Measurements from ENCODE around the gene THTPA. TPM values are rescaled to one million over a fixed set of nuclear protein-coding genes. Genes with fewer than 3 reads are reported as not detected.

The THTPA gene
- total RNA-seq, 3 donors from 2014 or later (not counting 1 experiment from before 2014, with no cell fraction given), result 16.5 to 19.3 (median 19.1) TPM

- H3K27ac ChIP-seq (ENCODE audit: low read length), result no peak overlapping the region
- DNase-seq (no peak), ATAC-seq (no peak)
- no peak for TF ChIP-seq CTCF (IDR thresholded peaks at IDR 0.05)
- peaks cover 21% of the 10 kb centered on the region for H3K27me3 ChIP-seq (ENCODE audit: control insufficient read depth, insufficient read depth, low read length)
- H3K4me3 Mint-ChIP-seq, result no peak overlapping the region
- 88% methylated on average over 3 of the region's 3 CpGs for WGBS (ENCODE audit: insufficient coverage)
- no peak overlapping the region for H3K27ac Mint-ChIP-seq
- no peaks in the 10 kb centered on the region for H3K9me3 Mint-ChIP-seq
- no peaks in the 10 kb centered on the region for H3K36me3 ChIP-seq (ENCODE audit: control insufficient read depth, insufficient read depth, low read length)
- H3K4me1 Mint-ChIP-seq, result peaks cover 5 to 13% of the 10 kb centered on the region in 2 donors
- H3K9me3 ChIP-seq (ENCODE audit: control insufficient read depth, insufficient read depth, low read length), result no peaks in the 10 kb centered on the region
- H3K27me3 Mint-ChIP-seq (ENCODE audit: low read depth in 2 of 2), result peaks cover 45 to 50% of the 10 kb centered on the region in 2 donors
- intact Hi-C loops (cut with micrococcal nuclease), result no loop called here
- no peaks in the 10 kb centered on the region for H3K36me3 Mint-ChIP-seq
- peaks cover 16% of the 10 kb centered on the region for H3K4me1 ChIP-seq (ENCODE audit: control insufficient read depth, insufficient read depth, low read length)
- no peak overlapping the region for H3K4me3 ChIP-seq (ENCODE audit: low read length)
Observed at GRCh38 chr14:23579311-23579630, 23.2 kb downstream of the THTPA start.

GRCh38 chr14:23579739-23580138 lies 23.7 kb downstream of the THTPA start:
- H3K4me1 ChIP-seq (ENCODE audit: control insufficient read depth, insufficient read depth, low read length), result peaks cover 16% of the 10 kb centered on the region
- H3K9me3 ChIP-seq (ENCODE audit: control insufficient read depth, insufficient read depth, low read length), result no peaks in the 10 kb centered on the region
- no peak for ATAC-seq
- H3K36me3 Mint-ChIP-seq, result no peaks in the 10 kb centered on the region
- peaks cover 21% of the 10 kb centered on the region for H3K27me3 ChIP-seq (ENCODE audit: control insufficient read depth, insufficient read depth, low read length)
- no peak for DNase-seq
- H3K36me3 ChIP-seq (ENCODE audit: control insufficient read depth, insufficient read depth, low read length), result no peaks in the 10 kb centered on the region
- intact Hi-C loops (cut with micrococcal nuclease), result no loop called here
- no peak overlapping the region for H3K4me3 Mint-ChIP-seq
- no peak for TF ChIP-seq CTCF (IDR thresholded peaks at IDR 0.05)
- peaks cover 5 to 13% of the 10 kb centered on the region in 2 donors for H3K4me1 Mint-ChIP-seq
- H3K27ac ChIP-seq (ENCODE audit: low read length), result no peak overlapping the region
- H3K27me3 Mint-ChIP-seq (ENCODE audit: low read depth in 2 of 2), result peaks cover 43 to 52% of the 10 kb centered on the region in 2 donors
- no peak overlapping the region for H3K4me3 ChIP-seq (ENCODE audit: low read length)
- H3K9me3 Mint-ChIP-seq, result no peaks in the 10 kb centered on the region
- no peak overlapping the region for H3K27ac Mint-ChIP-seq

GRCh38 chr14:23580152-23580926 lies 24.3 kb downstream of the THTPA start:
- no peaks in the 10 kb centered on the region for H3K9me3 Mint-ChIP-seq
- DNase-seq (no peak), ATAC-seq (no peak)
- H3K4me1 Mint-ChIP-seq, result peaks cover 5 to 13% of the 10 kb centered on the region in 2 donors
- no peaks in the 10 kb centered on the region for H3K36me3 Mint-ChIP-seq
- H3K27ac Mint-ChIP-seq, result no peak overlapping the region
- peaks cover 16% of the 10 kb centered on the region for H3K4me1 ChIP-seq (ENCODE audit: control insufficient read depth, insufficient read depth, low read length)
- peaks cover 21% of the 10 kb centered on the region for H3K27me3 ChIP-seq (ENCODE audit: control insufficient read depth, insufficient read depth, low read length)
- peaks cover 39 to 47% of the 10 kb centered on the region in 2 donors for H3K27me3 Mint-ChIP-seq (ENCODE audit: low read depth in 2 of 2)
- H3K9me3 ChIP-seq (ENCODE audit: control insufficient read depth, insufficient read depth, low read length), result no peaks in the 10 kb centered on the region
- no peak overlapping the region for H3K27ac ChIP-seq (ENCODE audit: low read length)
- H3K4me3 Mint-ChIP-seq, result no peak overlapping the region
- TF ChIP-seq CTCF (IDR thresholded peaks at IDR 0.05), result no peak
- 95% methylated on average over 22 of the region's 24 CpGs for WGBS (ENCODE audit: insufficient coverage)
- no peaks in the 10 kb centered on the region for H3K36me3 ChIP-seq (ENCODE audit: control insufficient read depth, insufficient read depth, low read length)
- no peak overlapping the region for H3K4me3 ChIP-seq (ENCODE audit: low read length)
- intact Hi-C loops (cut with micrococcal nuclease), result no loop called here

GRCh38 chr14:23580948-23581281 lies 24.8 kb downstream of the THTPA start:
- TF ChIP-seq CTCF (IDR thresholded peaks at IDR 0.05), result no peak
- DNase-seq (no peak), ATAC-seq (no peak)
- H3K9me3 ChIP-seq (ENCODE audit: control insufficient read depth, insufficient read depth, low read length), result no peaks in the 10 kb centered on the region
- H3K27me3 Mint-ChIP-seq (ENCODE audit: low read depth in 2 of 2), result peaks cover 36 to 51% of the 10 kb centered on the region in 2 donors
- 94% methylated on average over 6 of the region's 8 CpGs for WGBS (ENCODE audit: insufficient coverage)
- H3K4me1 ChIP-seq (ENCODE audit: control insufficient read depth, insufficient read depth, low read length), result peaks cover 16% of the 10 kb centered on the region
- H3K27me3 ChIP-seq (ENCODE audit: control insufficient read depth, insufficient read depth, low read length), result peaks cover 18% of the 10 kb centered on the region
- no peak overlapping the region for H3K27ac Mint-ChIP-seq
- H3K36me3 Mint-ChIP-seq, result no peaks in the 10 kb centered on the region
- H3K4me3 Mint-ChIP-seq, result no peak overlapping the region
- intact Hi-C loops (cut with micrococcal nuclease), result no loop called here
- H3K36me3 ChIP-seq (ENCODE audit: control insufficient read depth, insufficient read depth, low read length), result no peaks in the 10 kb centered on the region
- H3K4me1 Mint-ChIP-seq, result peaks cover 5 to 13% of the 10 kb centered on the region in 2 donors
- no peak overlapping the region for H3K27ac ChIP-seq (ENCODE audit: low read length)
- H3K4me3 ChIP-seq (ENCODE audit: low read length), result no peak overlapping the region
- no peaks in the 10 kb centered on the region for H3K9me3 Mint-ChIP-seq

All from natural killer cell (primary cell).